DLD1 (cell line): ENCODE results near the gene PLK2.

ENCODE experiments used
- in situ Hi-C: cut with HindIII; loops from 2 replicates; pipeline ENCODE4 v1.10.0; 2017; ENCODE audit warnings: low sequenced_read_pairs

PLK2 gene

GRCh38 chr5:58451732-58452565 lies 7.9 kb downstream of the PLK2 start:
- in situ Hi-C loops: loop anchor here (10.0 to 25.0 kb wide), 3 partner anchors 665 to 1140 kb away; no protein-coding TSS in a partner anchor

- in situ Hi-C loops: loop anchor here (10.0 to 25.0 kb wide), 3 partner anchors 664 to 1139 kb away; no protein-coding TSS in a partner anchor
These were observed 8.9 kb downstream of the PLK2 start for GRCh38 chr5:58450811-58451629.

- in situ Hi-C loops: loop anchor here (10.0 to 25.0 kb wide), 3 partner anchors 663 to 1138 kb away; no protein-coding TSS in a partner anchor
These were observed 9.9 kb downstream of the PLK2 start for GRCh38 chr5:58450018-58450417.

GRCh38 chr5:58447226-58447625 lies 12.7 kb downstream of the PLK2 start:
- in situ Hi-C loops: no loop called here

GRCh38 chr5:58446024-58446423 lies 13.9 kb downstream of the PLK2 start:
- in situ Hi-C loops: no loop called here

- in situ Hi-C loops: no loop called here
These were observed 15.1 kb downstream of the PLK2 start for GRCh38 chr5:58444805-58445204.

GRCh38 chr5:58440901-58441460 lies 18.9 kb downstream of the PLK2 start:
- in situ Hi-C loops: no loop called here

- in situ Hi-C loops: no loop called here
These were observed 20.7 kb downstream of the PLK2 start for GRCh38 chr5:58439094-58439644.

GRCh38 chr5:58437661-58438060 lies 22.2 kb downstream of the PLK2 start:
- in situ Hi-C loops: no loop called here

GRCh38 chr5:58431832-58432231 lies 28.1 kb downstream of the PLK2 start:
- in situ Hi-C loops: no loop called here

- in situ Hi-C loops: no loop called here
These were observed 47.0 kb downstream of the PLK2 start for GRCh38 chr5:58412932-58413331.

- in situ Hi-C loops: no loop called here
These were observed 47.8 kb downstream of the PLK2 start for GRCh38 chr5:58412081-58412480.

- in situ Hi-C loops: no loop called here
These were observed 48.5 kb downstream of the PLK2 start for GRCh38 chr5:58411372-58411771.

GRCh38 chr5:58410441-58410840 lies 49.4 kb downstream of the PLK2 start:
- in situ Hi-C loops: no loop called here

- in situ Hi-C loops: no loop called here
These were observed 52.7 kb downstream of the PLK2 start for GRCh38 chr5:58407042-58407719.

GRCh38 chr5:58406394-58406793 lies 53.5 kb downstream of the PLK2 start:
- in situ Hi-C loops: no loop called here

- in situ Hi-C loops: no loop called here
These were observed 54.7 kb downstream of the PLK2 start for GRCh38 chr5:58405175-58405574.

- in situ Hi-C loops: no loop called here
These were observed 55.2 kb downstream of the PLK2 start for GRCh38 chr5:58404734-58405133.
